Skeletal muscle tissue (tissue), 4 donors: ENCODE data around the gene FANK1. TPM values are rescaled to one million over a fixed set of nuclear protein-coding genes. Genes with fewer than 3 reads are reported as not detected.

Experiments
- H3K27ac ChIP-seq: one replicate; pipeline ENCODE4 v1.7.0; 2013; ENCODE audit warnings: mild to moderate bottlenecking, low read depth, low read length, inconsistent platforms
- H3K27me3 ChIP-seq, 3 donors: one replicate each; pipeline ENCODE4 v1.7.0; 2013; ENCODE audit warnings: low read length in 3 of 3; ENCODE audit not compliant: control insufficient read depth in 3 of 3, insufficient read depth in 3 of 3
- H3K36me3 ChIP-seq, 3 donors: one replicate each; pipeline ENCODE4 v1.7.0; 2013; ENCODE audit warnings: low read length in 3 of 3; ENCODE audit not compliant: control insufficient read depth in 3 of 3, insufficient read depth in 3 of 3
- H3K4me1 ChIP-seq, 3 donors: one replicate each; pipeline ENCODE4 v1.7.0; 2013; ENCODE audit warnings: low read length in 3 of 3, mild to moderate bottlenecking in 3 of 3; ENCODE audit not compliant: control insufficient read depth in 3 of 3, insufficient read depth in 3 of 3
- H3K4me3 ChIP-seq, 3 donors: one replicate each; pipeline ENCODE4 v1.7.0; 2013; ENCODE audit warnings: low read length in 3 of 3
- H3K9ac ChIP-seq, 3 donors: one replicate each; pipeline ENCODE4 v1.7.0; 2013; ENCODE audit warnings: low read length in 3 of 3, mild to moderate bottlenecking in 3 of 3, moderate library complexity in 2 of 3, low read depth in 1 of 3
- H3K9me3 ChIP-seq, 3 donors: one replicate each; pipeline ENCODE4 v1.7.0; 2013; ENCODE audit warnings: low read length in 3 of 3; ENCODE audit not compliant: control insufficient read depth in 3 of 3
- total RNA-seq: library from RNA; depleted of rRNA; stranded (reverse); fragments of >200 nt; gene quantifications from one replicate; pipeline ENCODE4 v1.2.3, GENCODE V29; 2014
- donor health status: Osteomylitis.

FANK1 gene
- total RNA-seq, 1 donor from 2014 or later: not detected

DNA sequence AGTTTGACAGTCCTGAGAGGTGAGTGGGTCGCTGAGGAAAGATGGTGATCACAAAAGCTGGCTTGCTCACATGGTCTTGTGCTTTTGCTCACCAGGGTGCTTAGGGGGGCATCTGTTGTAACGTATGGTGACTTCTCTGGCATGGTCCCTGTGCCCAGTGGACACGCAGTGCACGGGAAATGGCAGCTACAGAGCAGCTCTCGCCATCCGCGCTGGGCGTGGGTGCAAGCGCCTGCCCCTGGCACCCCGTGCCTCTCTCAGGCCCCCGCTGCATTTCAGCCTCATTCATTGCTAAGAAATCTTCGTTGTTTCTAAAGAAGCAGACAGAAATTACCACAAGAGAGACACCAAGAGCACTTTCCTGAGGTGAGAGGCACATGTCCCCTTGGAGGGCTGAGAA lies 101.2 kb downstream of the FANK1 start:
- H3K36me3 ChIP-seq: no peaks in the 10 kb centered on the region
- H3K4me1 ChIP-seq: no peaks in the 10 kb centered on the region
- H3K9me3 ChIP-seq: no peaks in the 10 kb centered on the region

GRCh38 chr10:125999694-126000093 lies 103.3 kb downstream of the FANK1 start:
- no peaks in the 10 kb centered on the region for H3K4me1 ChIP-seq
- H3K27me3 ChIP-seq: no peaks in the 10 kb centered on the region
- H3K36me3 ChIP-seq: no peaks in the 10 kb centered on the region
- H3K4me3 ChIP-seq: no peak overlapping the region
- H3K9ac ChIP-seq: no peak overlapping the region
- no peaks in the 10 kb centered on the region for H3K9me3 ChIP-seq
- no peak overlapping the region for H3K27ac ChIP-seq

More for the DNA sequence above, 101.2 kb downstream of the FANK1 start:
- Histone ChIP-seq H3K9ac (no peak overlapping the region), H3K27ac (no peak overlapping the region), H3K27me3 (no peaks in the 10 kb centered on the region), H3K4me3 (no peak overlapping the region)

DNA sequence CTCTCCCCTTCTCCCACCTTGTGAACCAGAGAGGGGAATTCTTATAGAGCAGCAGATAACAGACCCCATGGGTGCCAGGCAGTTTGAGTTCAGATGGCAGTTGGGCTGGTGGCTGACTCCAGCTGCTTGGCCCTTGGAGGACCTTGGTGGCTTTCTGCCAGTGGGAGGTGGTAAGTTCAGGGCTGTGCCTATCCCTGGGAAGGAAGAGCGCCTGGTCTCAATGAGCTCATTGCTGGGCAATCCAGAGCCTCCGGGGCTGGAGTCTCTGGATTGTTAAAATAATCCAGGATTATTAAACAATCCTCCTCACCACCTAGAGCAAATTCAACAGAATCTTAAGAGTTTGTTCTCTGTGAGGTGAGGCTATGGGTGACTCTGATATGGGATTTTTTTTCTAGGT lies 105.2 kb downstream of the FANK1 start:
- no peaks in the 10 kb centered on the region for H3K27me3 ChIP-seq
- no peaks in the 10 kb centered on the region for H3K36me3 ChIP-seq
- no peaks in the 10 kb centered on the region for H3K4me1 ChIP-seq
- H3K9ac ChIP-seq: no peak overlapping the region
- no peak overlapping the region for H3K4me3 ChIP-seq
- H3K27ac ChIP-seq: no peak overlapping the region
- no peaks in the 10 kb centered on the region for H3K9me3 ChIP-seq

DNA sequence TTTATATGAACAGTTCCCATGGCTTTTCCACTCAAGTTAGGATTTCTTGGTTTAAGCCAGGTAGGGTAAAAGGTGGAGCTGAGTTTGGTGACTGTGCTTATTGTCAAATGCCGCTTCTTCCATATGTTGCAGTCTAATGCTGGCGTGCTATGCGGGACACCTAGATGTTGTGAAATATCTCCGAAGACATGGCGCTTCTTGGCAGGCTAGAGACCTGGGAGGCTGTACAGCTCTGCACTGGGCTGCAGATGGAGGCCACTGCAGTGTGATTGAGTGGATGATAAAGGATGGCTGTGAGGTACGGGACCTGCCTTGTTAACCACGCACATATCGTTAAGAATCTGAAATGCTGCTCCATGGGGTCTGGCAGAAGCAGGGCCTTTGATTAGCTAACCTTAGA lies 108.4 kb downstream of the FANK1 start:
- Histone ChIP-seq H3K4me3 (no peak overlapping the region), H3K9me3 (no peaks in the 10 kb centered on the region), H3K36me3 (no peaks in the 10 kb centered on the region), H3K27ac (no peak overlapping the region), H3K4me1 (no peaks in the 10 kb centered on the region), H3K27me3 (no peaks in the 10 kb centered on the region), H3K9ac (no peak overlapping the region)

DNA sequence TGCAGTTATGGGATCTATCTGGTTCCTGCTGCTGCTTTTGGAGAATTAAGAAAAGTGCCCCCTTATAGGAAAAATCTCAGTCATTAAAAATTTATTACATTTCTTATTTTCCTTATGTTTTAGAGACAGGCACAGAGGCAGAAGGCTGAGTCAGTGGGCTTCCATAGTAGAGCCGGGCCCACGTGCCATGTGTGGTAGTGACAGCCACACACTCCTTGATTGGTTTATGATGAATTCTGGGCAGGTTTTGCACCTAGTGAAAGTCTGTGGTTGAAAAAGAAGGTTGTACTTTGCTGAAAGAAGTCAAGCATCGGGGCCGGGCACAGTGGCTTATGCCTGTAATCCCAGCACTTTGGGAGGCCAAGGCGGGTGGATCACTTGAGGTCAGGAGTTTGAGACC lies 109.9 kb downstream of the FANK1 start:
- Histone ChIP-seq H3K4me3 (no peak overlapping the region), H3K27me3 (no peaks in the 10 kb centered on the region), H3K36me3 (no peaks in the 10 kb centered on the region), H3K27ac (no peak overlapping the region), H3K9me3 (no peaks in the 10 kb centered on the region), H3K4me1 (no peaks in the 10 kb centered on the region), H3K9ac (no peak overlapping the region)

GRCh38 chr10:126006906-126007305 lies 110.5 kb downstream of the FANK1 start:
- Histone ChIP-seq H3K9me3 (no peaks in the 10 kb centered on the region), H3K27ac (no peak overlapping the region), H3K36me3 (no peaks in the 10 kb centered on the region), H3K27me3 (no peaks in the 10 kb centered on the region), H3K9ac (no peak overlapping the region), H3K4me3 (no peak overlapping the region), H3K4me1 (no peaks in the 10 kb centered on the region)

GRCh38 chr10:126009650-126010049 lies 113.3 kb downstream of the FANK1 start:
- Histone ChIP-seq H3K27me3 (no peaks in the 10 kb centered on the region), H3K36me3 (no peaks in the 10 kb centered on the region)

GRCh38 chr10:126011995-126012394 lies 115.6 kb downstream of the FANK1 start:
- no peaks in the 10 kb centered on the region for H3K9me3 ChIP-seq
- no peaks in the 10 kb centered on the region for H3K27me3 ChIP-seq
- no peak overlapping the region for H3K9ac ChIP-seq
- H3K36me3 ChIP-seq: no peaks in the 10 kb centered on the region
- no peak overlapping the region for H3K27ac ChIP-seq
- no peak overlapping the region for H3K4me3 ChIP-seq
- H3K4me1 ChIP-seq: no peaks in the 10 kb centered on the region

More at GRCh38 chr10:126009650-126010049, 113.3 kb downstream of the FANK1 start:
- no peak overlapping the region for H3K4me3 ChIP-seq
- H3K27ac ChIP-seq: no peak overlapping the region
- H3K4me1 ChIP-seq: no peaks in the 10 kb centered on the region
- H3K9me3 ChIP-seq: no peaks in the 10 kb centered on the region
- no peak overlapping the region for H3K9ac ChIP-seq

- H3K9ac ChIP-seq: no peak overlapping the region
Measured at GRCh38 chr10:126012485-126012884, 116.1 kb downstream of the FANK1 start.

GRCh38 chr10:126013489-126014281 lies 117.3 kb downstream of the FANK1 start:
- no peak overlapping the region for H3K4me3 ChIP-seq
- no peaks in the 10 kb centered on the region for H3K36me3 ChIP-seq
- H3K4me1 ChIP-seq: no peaks in the 10 kb centered on the region
- no peak overlapping the region for H3K27ac ChIP-seq
- no peaks in the 10 kb centered on the region for H3K9me3 ChIP-seq
- no peaks in the 10 kb centered on the region for H3K27me3 ChIP-seq
- H3K9ac ChIP-seq: no peak overlapping the region

More at GRCh38 chr10:126012485-126012884, 116.1 kb downstream of the FANK1 start:
- Histone ChIP-seq H3K27ac (no peak overlapping the region), H3K27me3 (no peaks in the 10 kb centered on the region), H3K4me1 (no peaks in the 10 kb centered on the region), H3K9me3 (no peaks in the 10 kb centered on the region), H3K4me3 (no peak overlapping the region), H3K36me3 (no peaks in the 10 kb centered on the region)
